Activated CD4-positive, alpha-beta T cell treated with anti-CD3 and anti-CD28 coated beads, Interleukin-2, amount 50 U/mL, for 4 hours (primary cell): ENCODE data around the gene PRPS2.

ENCODE experiments used
- DNase-seq, 2 experiments: peaks; one replicate each; pipeline ENCODE4 v3.0.0-alpha.2; 2020

Gene PRPS2

GRCh38 chrX:12791257-12792228 is at the start of gene PRPS2:
Gene PRPS2, plus strand, starts transcription at chrX:12791412. Its CDS starts 86 bp downstream, at chrX:12791498.
- DNase-seq: peak; percentile 70 to 72

GRCh38 chrX:12741416-12741815 is 49.8 kb upstream of the PRPS2 start:
- no peak for DNase-seq

GRCh38 chrX:12747433-12747832 is 43.8 kb upstream of the PRPS2 start:
- DNase-seq: no peak

- no peak for DNase-seq
Measured at GRCh38 chrX:12751887-12752286, 39.3 kb upstream of the PRPS2 start.

GRCh38 chrX:12753366-12753765 is 37.8 kb upstream of the PRPS2 start:
- DNase-seq: no peak

GRCh38 chrX:12758291-12758690 is 32.9 kb upstream of the PRPS2 start:
- no peak for DNase-seq

- DNase-seq: no peak
Measured at GRCh38 chrX:12767856-12768255, 23.4 kb upstream of the PRPS2 start.

GRCh38 chrX:12768491-12768890 is 22.7 kb upstream of the PRPS2 start:
- DNase-seq: no peak

- DNase-seq: no peak
Measured at GRCh38 chrX:12770440-12770839, 20.8 kb upstream of the PRPS2 start.

GRCh38 chrX:12771445-12772069 is 19.7 kb upstream of the PRPS2 start:
- DNase-seq: peak; percentile 60 to 65

GRCh38 chrX:12777670-12778069 is 13.5 kb upstream of the PRPS2 start:
- no peak for DNase-seq

GRCh38 chrX:12779534-12779933 is 11.7 kb upstream of the PRPS2 start:
- DNase-seq: no peak

GRCh38 chrX:12788645-12789044 is 2.6 kb upstream of the PRPS2 start:
- no peak for DNase-seq

- no peak for DNase-seq
Measured at GRCh38 chrX:12789976-12790375, 1.2 kb upstream of the PRPS2 start.

- no peak for DNase-seq
Measured at GRCh38 chrX:12790885-12791256, 341 bp upstream of the PRPS2 start.

GRCh38 chrX:12792711-12793110 is 1.5 kb downstream of the PRPS2 start:
- DNase-seq: no peak

- no peak for DNase-seq
Measured at GRCh38 chrX:12794654-12795053, 3.4 kb downstream of the PRPS2 start.

- no peak for DNase-seq
Measured at GRCh38 chrX:12798601-12799000, 7.4 kb downstream of the PRPS2 start.

- DNase-seq: no peak
Measured at GRCh38 chrX:12799118-12799517, 7.9 kb downstream of the PRPS2 start.

GRCh38 chrX:12802741-12803140 is 11.5 kb downstream of the PRPS2 start:
- peak in 1 of 2 experiments; percentile 1 for DNase-seq

- DNase-seq: no peak
Measured at GRCh38 chrX:12804655-12805054, 13.4 kb downstream of the PRPS2 start.

- DNase-seq: no peak
Measured at GRCh38 chrX:12805333-12805732, 14.1 kb downstream of the PRPS2 start.

- DNase-seq: no peak
Measured at GRCh38 chrX:12811658-12812057, 20.4 kb downstream of the PRPS2 start.

- peak; percentile 12 to 29 for DNase-seq
Measured at GRCh38 chrX:12814420-12814819, 23.2 kb downstream of the PRPS2 start.
